Measurements from ENCODE around the gene ERC1.

The ERC1 gene

DNA sequence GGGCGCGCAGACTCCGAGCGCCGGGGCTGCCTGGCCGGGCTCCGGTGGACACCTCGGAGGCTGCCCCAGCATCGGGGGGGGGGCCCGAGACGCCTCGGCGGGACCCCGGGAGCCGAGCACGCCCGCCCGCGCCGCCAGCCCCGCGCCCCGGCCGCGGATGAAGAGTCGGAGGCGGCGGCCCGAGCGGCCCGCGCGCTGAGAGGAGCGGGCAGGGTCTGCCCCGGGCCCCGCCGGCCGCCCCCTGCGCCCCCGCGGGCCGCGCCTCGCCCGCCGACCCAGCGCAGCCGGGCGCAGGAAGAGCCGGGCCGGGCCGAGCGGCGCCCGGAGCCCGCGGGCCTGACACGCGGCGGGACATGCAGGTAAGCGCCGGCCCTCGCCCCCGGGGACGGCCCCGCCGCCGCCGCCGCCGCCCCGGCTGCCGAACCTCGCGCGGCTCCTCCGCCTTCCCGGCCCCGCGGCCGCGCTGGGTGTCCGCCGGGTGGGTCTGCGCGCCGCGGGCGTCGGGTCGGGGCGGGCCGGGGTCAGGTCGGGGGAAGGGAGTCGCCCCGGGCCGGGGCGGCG is 539.6 kb downstream of the ERC1 start:
- no peak overlapping the region for H3K14ac ChIP-seq (ENCODE audit: low read length in 2 of 2)
- no peaks in the 10 kb centered on the region for H3K27me3 ChIP-seq (ENCODE audit: control insufficient read depth in 1 of 2, insufficient read depth in 1 of 2, low read length in 2 of 2)
- peak overlapping the region in 1 of 2 experiments; percentile 30 for H2BK12ac ChIP-seq (ENCODE audit: low read length in 2 of 2)
- H3K9ac ChIP-seq (ENCODE audit: low read length), result peak overlapping the region; percentile 83
- H4K8ac ChIP-seq (ENCODE audit: low read length), result no peak overlapping the region
- WGBS, result 2% methylated on average over 9 of the region's 99 CpGs
- peak overlapping the region; percentile 82 for H3K4me2 ChIP-seq (ENCODE audit: low read length, poor library complexity, severe bottlenecking)
- no peak overlapping the region for H2AK5ac ChIP-seq (ENCODE audit: low read length, severe bottlenecking)
- H3K18ac ChIP-seq (ENCODE audit: low read depth in 1 of 2, low read length in 2 of 2), result no peak overlapping the region
- H3K27ac ChIP-seq (ENCODE audit: low read length, poor library complexity, severe bottlenecking), result no peak overlapping the region
- H2BK5ac ChIP-seq (ENCODE audit: low read depth, low read length, poor library complexity, severe bottlenecking), result no peak overlapping the region
- H3K23ac ChIP-seq (ENCODE audit: low read length in 2 of 2), result no peak overlapping the region
- H2BK15ac ChIP-seq (ENCODE audit: low read depth, poor library complexity, severe bottlenecking), result no peak overlapping the region
- no peaks in the 10 kb centered on the region for H3K36me3 ChIP-seq (ENCODE audit: control insufficient read depth in 1 of 2, insufficient read depth in 2 of 2, low read depth in 1 of 2, low read length in 2 of 2)
- H3K4ac ChIP-seq (ENCODE audit: low read depth in 1 of 2, low read length in 2 of 2), result no peak overlapping the region
- no peak overlapping the region for H4K91ac ChIP-seq (ENCODE audit: low read length)
- peak overlapping the region; percentile 11 for H2BK120ac ChIP-seq (ENCODE audit: low read depth, low read length)
- H3K4me3 ChIP-seq (ENCODE audit: insufficient read depth in 1 of 2, low read depth in 1 of 2, low read length in 2 of 2), result peak overlapping the region; percentile 78 to 87
- H3K4me1 ChIP-seq (ENCODE audit: control insufficient read depth, insufficient read depth, low read depth, low read length), result peaks cover 42% of the 10 kb centered on the region
- no peaks in the 10 kb centered on the region for H3K9me3 ChIP-seq (ENCODE audit: control insufficient read depth, low read length)
- peak overlapping the region; percentile 19 for H2AFZ ChIP-seq (ENCODE audit: low read depth, low read length)
- peaks cover 5% of the 10 kb centered on the region for H3K79me1 ChIP-seq (replicated peaks; ENCODE audit: low read length, poor library complexity, severe bottlenecking)
- DNase-seq, result no peak

GRCh38 chr12:1531153-1531653 is 540.2 kb downstream of the ERC1 start:
- H3K18ac ChIP-seq (ENCODE audit: low read depth in 1 of 2, low read length in 2 of 2), result peak overlapping the region in 1 of 2 experiments; percentile 16
- peak overlapping the region; percentile 78 to 87 for H3K4me3 ChIP-seq (ENCODE audit: insufficient read depth in 1 of 2, low read depth in 1 of 2, low read length in 2 of 2)
- H3K27me3 ChIP-seq (ENCODE audit: control insufficient read depth in 1 of 2, insufficient read depth in 1 of 2, low read length in 2 of 2), result no peaks in the 10 kb centered on the region
- no peak overlapping the region for H3K14ac ChIP-seq (ENCODE audit: low read length in 2 of 2)
- no peaks in the 10 kb centered on the region for H3K9me3 ChIP-seq (ENCODE audit: control insufficient read depth, low read length)
- H2AFZ ChIP-seq (ENCODE audit: low read depth, low read length), result no peak overlapping the region
- peak; percentile 23 for DNase-seq
- no peak overlapping the region for H3K27ac ChIP-seq (ENCODE audit: low read length, poor library complexity, severe bottlenecking)
- H3K4me2 ChIP-seq (ENCODE audit: low read length, poor library complexity, severe bottlenecking), result peak overlapping the region; percentile 82
- H2BK5ac ChIP-seq (ENCODE audit: low read depth, low read length, poor library complexity, severe bottlenecking), result peak overlapping the region; percentile 32
- no peak overlapping the region for H2BK15ac ChIP-seq (ENCODE audit: low read depth, poor library complexity, severe bottlenecking)
- peak overlapping the region; percentile 11 for H2BK120ac ChIP-seq (ENCODE audit: low read depth, low read length)
- H3K36me3 ChIP-seq (ENCODE audit: control insufficient read depth in 1 of 2, insufficient read depth in 2 of 2, low read depth in 1 of 2, low read length in 2 of 2), result no peaks in the 10 kb centered on the region
- H3K23ac ChIP-seq (ENCODE audit: low read length in 2 of 2), result no peak overlapping the region
- H3K4me1 ChIP-seq (ENCODE audit: control insufficient read depth, insufficient read depth, low read depth, low read length), result peaks cover 46% of the 10 kb centered on the region
- H2BK12ac ChIP-seq (ENCODE audit: low read length in 2 of 2), result peak overlapping the region in 1 of 2 experiments; percentile 45
- WGBS, result 5% methylated on average over 49 of the region's 56 CpGs
- peak overlapping the region in 1 of 2 experiments; percentile 42 for H3K4ac ChIP-seq (ENCODE audit: low read depth in 1 of 2, low read length in 2 of 2)
- no peak overlapping the region for H2AK5ac ChIP-seq (ENCODE audit: low read length, severe bottlenecking)
- no peak overlapping the region for H4K8ac ChIP-seq (ENCODE audit: low read length)
- peaks cover 5% of the 10 kb centered on the region for H3K79me1 ChIP-seq (replicated peaks; ENCODE audit: low read length, poor library complexity, severe bottlenecking)
- peak overlapping the region; percentile 53 for H4K91ac ChIP-seq (ENCODE audit: low read length)
- H3K9ac ChIP-seq (ENCODE audit: low read length), result peak overlapping the region; percentile 83

DNA sequence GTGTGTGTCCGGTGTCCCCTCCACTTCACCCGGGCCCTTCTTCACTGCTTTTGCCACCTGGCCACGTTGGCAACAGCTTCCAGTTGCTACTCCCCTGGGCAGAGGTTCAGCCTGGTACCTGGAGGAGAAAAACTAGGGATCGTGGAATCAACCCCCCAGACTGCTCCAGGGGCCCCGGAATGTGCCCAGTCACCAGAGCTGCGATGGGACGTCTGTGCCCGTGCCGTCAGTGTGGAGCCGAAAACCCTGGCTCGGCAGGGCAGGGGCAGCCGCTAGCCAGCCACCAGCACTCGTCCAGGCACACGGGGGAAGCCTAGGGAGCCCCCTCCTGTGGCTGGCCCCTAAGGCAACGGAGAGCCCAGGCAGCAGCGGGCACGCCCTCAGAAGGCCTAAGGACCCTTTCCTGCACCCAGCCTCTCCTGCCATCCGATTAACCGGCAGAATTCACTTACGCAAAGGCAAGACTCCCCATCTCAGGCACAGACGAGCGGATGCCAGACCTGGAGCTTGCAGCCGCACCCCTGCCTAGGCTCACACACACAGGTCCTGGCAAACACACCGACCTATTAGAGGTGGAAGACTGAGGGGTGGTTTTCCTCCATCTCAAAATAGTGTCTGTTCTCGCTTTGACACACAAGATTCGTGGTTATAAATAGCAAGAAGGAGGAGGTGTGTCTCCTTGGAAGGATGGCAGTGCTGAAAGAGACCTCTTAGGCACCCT is 540.8 kb downstream of the ERC1 start:
- H2AK5ac ChIP-seq (ENCODE audit: low read length, severe bottlenecking), result no peak overlapping the region
- WGBS, result 82% methylated on average over 26 of the region's 26 CpGs

More for the DNA sequence above, 540.8 kb downstream of the ERC1 start:
- Histone ChIP-seq H3K36me3 (ENCODE audit: control insufficient read depth in 1 of 2, insufficient read depth in 2 of 2, low read depth in 1 of 2, low read length in 2 of 2) (no peaks in the 10 kb centered on the region), H2BK5ac (ENCODE audit: low read depth, low read length, poor library complexity, severe bottlenecking) (peak overlapping the region; percentile 32), H3K4me2 (ENCODE audit: low read length, poor library complexity, severe bottlenecking) (peak overlapping the region; percentile 82), H3K9me3 (ENCODE audit: control insufficient read depth, low read length) (no peaks in the 10 kb centered on the region), H3K27ac (ENCODE audit: low read length, poor library complexity, severe bottlenecking) (no peak overlapping the region), H3K9ac (ENCODE audit: low read length) (peak overlapping the region; percentile 83), H2BK120ac (ENCODE audit: low read depth, low read length) (no peak overlapping the region), H3K27me3 (ENCODE audit: control insufficient read depth in 1 of 2, insufficient read depth in 1 of 2, low read length in 2 of 2) (no peaks in the 10 kb centered on the region), H4K8ac (ENCODE audit: low read length) (no peak overlapping the region), H4K91ac (ENCODE audit: low read length) (peak overlapping the region; percentile 53), H3K18ac (ENCODE audit: low read depth in 1 of 2, low read length in 2 of 2) (no peak overlapping the region), H3K4me1 (ENCODE audit: control insufficient read depth, insufficient read depth, low read depth, low read length) (peaks cover 46% of the 10 kb centered on the region), H3K4me3 (ENCODE audit: insufficient read depth in 1 of 2, low read depth in 1 of 2, low read length in 2 of 2) (peak overlapping the region; percentile 78 to 87), H2AFZ (ENCODE audit: low read depth, low read length) (no peak overlapping the region), H3K4ac (ENCODE audit: low read depth in 1 of 2, low read length in 2 of 2) (peak overlapping the region in 1 of 2 experiments; percentile 42), H3K14ac (ENCODE audit: low read length in 2 of 2) (peak overlapping the region in 1 of 2 experiments; percentile 82), H3K79me1 (replicated peaks; ENCODE audit: low read length, poor library complexity, severe bottlenecking) (peaks cover 5% of the 10 kb centered on the region), H2BK12ac (ENCODE audit: low read length in 2 of 2) (peak overlapping the region in 1 of 2 experiments; percentile 45), H3K23ac (ENCODE audit: low read length in 2 of 2) (peak overlapping the region in 1 of 2 experiments; percentile 86), H2BK15ac (ENCODE audit: low read depth, poor library complexity, severe bottlenecking) (peak overlapping the region; percentile 12)
- no peak for DNase-seq

Data from mesenchymal stem cell (in vitro differentiated cells and primary cell).